Measurements from ENCODE around the gene BLVRA. TPM values are rescaled to one million over a fixed set of nuclear protein-coding genes. Genes with fewer than 3 reads are reported as not detected.

BLVRA gene
- polyA plus RNA-seq, 2 of the 4 experiments (the other 2 are of a cell fraction), result 68.5 to 85.4 TPM

DNA sequence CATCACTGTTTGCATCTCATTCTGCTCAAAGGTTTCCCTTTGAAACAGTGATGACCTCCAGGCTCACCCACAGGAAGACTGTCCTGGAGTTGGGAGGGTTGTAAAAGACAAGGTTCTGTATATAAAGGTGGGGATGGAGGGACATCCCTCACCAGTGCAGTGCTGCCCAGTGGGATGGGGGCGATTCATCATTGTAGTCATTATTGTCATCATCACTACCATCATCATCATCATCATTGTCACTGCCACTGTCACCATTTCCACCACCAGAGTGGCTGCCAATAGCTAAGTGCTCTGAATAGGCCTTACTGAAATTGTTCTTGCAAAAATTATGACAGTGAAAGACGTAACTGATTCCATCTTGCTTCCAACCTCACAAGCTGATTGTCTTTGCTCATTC is 86.2 kb downstream of the BLVRA start:
- no peak for TF ChIP-seq ZNF302 (CRISPR knock-in tag; IDR thresholded peaks at IDR 0.05)
- no peak for TF ChIP-seq HDAC2 (IDR thresholded peaks at IDR 0.05)
- TF ChIP-seq, protein P1, sequence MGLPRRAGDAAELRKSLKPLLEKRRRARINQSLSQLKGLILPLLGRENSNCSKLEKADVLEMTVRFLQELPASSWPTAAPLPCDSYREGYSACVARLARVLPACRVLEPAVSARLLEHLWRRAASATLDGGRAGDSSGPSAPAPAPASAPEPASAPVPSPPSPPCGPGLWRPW (IDR thresholded peaks at IDR 0.05), result no peak
- TF ChIP-seq CBX2 (IDR thresholded peaks at IDR 0.05; ENCODE audit: borderline replicate concordance, low read depth), result no peak
- TF ChIP-seq EP300 (IDR thresholded peaks at IDR 0.05), result no peak
- no peak for TF ChIP-seq PHF8 (IDR thresholded peaks at IDR 0.05; ENCODE audit: borderline replicate concordance, low read depth)
- TF ChIP-seq POLR2AphosphoS2 (conservative IDR thresholded peaks at IDR 0.05; ENCODE audit: low read length), result no peak
- no peak for TF ChIP-seq HOXB5 (CRISPR knock-in tag; IDR thresholded peaks at IDR 0.05)
- Histone ChIP-seq H3K9me3 (no peaks in the 10 kb centered on the region), H3K4me1 (no peaks in the 10 kb centered on the region), H3K27ac (no peak overlapping the region), H3K4me3 (no peak overlapping the region), H3K4me2 (no peak overlapping the region)
- ChIA-PET CTCF (interaction anchor here (0.7 to 3.6 kb wide), 3 partner anchors 8 to 275 kb away, joined by 3 to 24 read pairs (median 3); partner anchors contain the start of gene STK17A), POLR2A (no interaction called here)
- FAIRE-seq (no peak), DNase-seq (ENCODE audit: low read depth in 1 of 2, low spot score in 1 of 2) (no peak), ATAC-seq (no peak)
- 35% methylated on average over 2 of the region's 2 CpGs for WGBS (ENCODE audit: missing lambda C conversion rate)

DNA sequence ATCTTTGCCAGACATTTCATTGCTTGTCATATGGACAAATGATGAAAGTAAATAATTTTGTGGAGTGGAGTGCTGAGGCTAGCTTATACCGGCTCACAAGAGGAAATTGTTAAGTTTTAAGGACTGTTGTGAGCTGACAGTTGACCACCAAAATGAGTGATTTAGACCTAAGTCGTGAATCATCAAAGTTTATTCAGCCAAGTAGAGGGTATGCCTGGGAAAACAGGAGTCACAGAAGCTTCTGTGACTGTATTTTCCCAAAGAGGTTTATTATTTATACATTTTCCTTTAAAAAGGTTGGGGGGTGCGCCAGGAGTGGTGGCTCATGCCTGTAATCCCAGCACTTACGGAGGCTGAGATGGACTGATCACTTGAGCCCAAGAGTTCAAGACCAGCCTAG is 89.0 kb downstream of the BLVRA start:
- FAIRE-seq (no peak), ATAC-seq (no peak)
- CTCF ChIA-PET, result interaction anchor here (0.7 to 4.4 kb wide), 6 partner anchors 9 to 907 kb away, joined by 3 to 51 read pairs (median 3); partner anchors contain the start of gene STK17A

DNA sequence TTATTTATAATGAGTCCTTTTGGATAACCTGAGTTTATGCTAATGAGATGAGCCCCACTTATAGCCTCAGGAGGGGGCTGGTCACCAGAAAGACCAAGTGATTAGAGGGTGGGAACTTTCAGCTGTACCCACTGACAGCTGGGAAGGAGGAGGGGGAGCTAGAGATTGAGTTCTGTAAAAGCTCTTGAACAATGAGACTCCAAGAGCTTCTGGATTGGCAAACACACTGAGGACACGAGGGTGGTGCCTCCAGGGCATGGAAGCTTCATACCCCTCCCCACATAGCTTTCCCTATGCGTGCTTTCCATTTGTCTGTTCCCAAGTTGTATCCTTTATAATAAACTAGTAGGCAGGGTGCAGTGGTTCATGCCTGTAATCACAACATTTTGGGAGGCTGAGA is 90.6 kb downstream of the BLVRA start:
- H3K27ac ChIP-seq, result no peak overlapping the region
- 44% methylated on average over 2 of the region's 2 CpGs for WGBS (ENCODE audit: missing lambda C conversion rate)
- no peak for FAIRE-seq
- H3K4me1 ChIP-seq, result no peaks in the 10 kb centered on the region
- CTCF ChIA-PET, result interaction anchor here (2.0 to 4.4 kb wide), 2 partner anchors 11 to 266 kb away, joined by 9 to 51 read pairs; partner anchors contain the start of gene STK17A
- no peak overlapping the region for H3K4me2 ChIP-seq
- ATAC-seq, result no peak
- TF ChIP-seq JUN (IDR thresholded peaks at IDR 0.05) (no peak), FOXS1 (CRISPR knock-in tag; IDR thresholded peaks at IDR 0.05) (no peak), TFCP2L1 (CRISPR knock-in tag; IDR thresholded peaks at IDR 0.05) (no peak), HOXB13 (CRISPR knock-in tag; IDR thresholded peaks at IDR 0.05; ENCODE audit: low read depth) (no peak), CHD4 (IDR thresholded peaks at IDR 0.05; ENCODE audit: borderline replicate concordance) (no peak), NFE2L2 (conservative IDR thresholded peaks at IDR 0.05; ENCODE audit: low read length) (no peak), HDAC2 (IDR thresholded peaks at IDR 0.05) (no peak), ZC3H11A (IDR thresholded peaks at IDR 0.05) (no peak)
- TF ChIP-seq, protein P1 (IDR thresholded peaks at IDR 0.05), result no peak
- TF ChIP-seq, protein P2, sequence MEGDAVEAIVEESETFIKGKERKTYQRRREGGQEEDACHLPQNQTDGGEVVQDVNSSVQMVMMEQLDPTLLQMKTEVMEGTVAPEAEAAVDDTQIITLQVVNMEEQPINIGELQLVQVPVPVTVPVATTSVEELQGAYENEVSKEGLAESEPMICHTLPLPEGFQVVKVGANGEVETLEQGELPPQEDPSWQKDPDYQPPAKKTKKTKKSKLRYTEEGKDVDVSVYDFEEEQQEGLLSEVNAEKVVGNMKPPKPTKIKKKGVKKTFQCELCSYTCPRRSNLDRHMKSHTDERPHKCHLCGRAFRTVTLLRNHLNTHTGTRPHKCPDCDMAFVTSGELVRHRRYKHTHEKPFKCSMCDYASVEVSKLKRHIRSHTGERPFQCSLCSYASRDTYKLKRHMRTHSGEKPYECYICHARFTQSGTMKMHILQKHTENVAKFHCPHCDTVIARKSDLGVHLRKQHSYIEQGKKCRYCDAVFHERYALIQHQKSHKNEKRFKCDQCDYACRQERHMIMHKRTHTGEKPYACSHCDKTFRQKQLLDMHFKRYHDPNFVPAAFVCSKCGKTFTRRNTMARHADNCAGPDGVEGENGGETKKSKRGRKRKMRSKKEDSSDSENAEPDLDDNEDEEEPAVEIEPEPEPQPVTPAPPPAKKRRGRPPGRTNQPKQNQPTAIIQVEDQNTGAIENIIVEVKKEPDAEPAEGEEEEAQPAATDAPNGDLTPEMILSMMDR (IDR thresholded peaks at IDR 0.05), result no peak
- H3K4me3 ChIP-seq, result no peak overlapping the region
- POLR2A ChIA-PET, result no interaction called here
- no peak for DNase-seq (ENCODE audit: low read depth in 1 of 2, low spot score in 1 of 2)
- no peaks in the 10 kb centered on the region for H3K9me3 ChIP-seq

More for the DNA sequence above, 89.0 kb downstream of the BLVRA start:
- POLR2A ChIA-PET, result no interaction called here
- Histone ChIP-seq H3K27ac (no peak overlapping the region), H3K4me2 (no peak overlapping the region), H3K4me1 (no peaks in the 10 kb centered on the region), H3K4me3 (no peak overlapping the region), H3K9me3 (no peaks in the 10 kb centered on the region)
- WGBS (ENCODE audit: missing lambda C conversion rate), result 58% methylated on average over 4 of the region's 4 CpGs
- no peak for DNase-seq (ENCODE audit: low read depth in 1 of 2, low spot score in 1 of 2)
- TF ChIP-seq CHD2 (IDR thresholded peaks at IDR 0.05; ENCODE audit: low read length, partially characterized antibody) (no peak), EP300 (IDR thresholded peaks at IDR 0.05) (no peak), JUNB (IDR thresholded peaks at IDR 0.05) (no peak), HDAC2 (IDR thresholded peaks at IDR 0.05) (no peak), KDM1A (IDR thresholded peaks at IDR 0.05; ENCODE audit: low read depth) (no peak), ESRRA (IDR thresholded peaks at IDR 0.05; ENCODE audit: borderline replicate concordance, low read length) (no peak), PHF8 (IDR thresholded peaks at IDR 0.05; ENCODE audit: borderline replicate concordance, low read depth) (no peak), TP53 (CRISPR knock-in tag; IDR thresholded peaks at IDR 0.05) (no peak), ZSCAN20 (CRISPR knock-in tag; IDR thresholded peaks at IDR 0.05) (no peak)
- TF ChIP-seq, protein P3, sequence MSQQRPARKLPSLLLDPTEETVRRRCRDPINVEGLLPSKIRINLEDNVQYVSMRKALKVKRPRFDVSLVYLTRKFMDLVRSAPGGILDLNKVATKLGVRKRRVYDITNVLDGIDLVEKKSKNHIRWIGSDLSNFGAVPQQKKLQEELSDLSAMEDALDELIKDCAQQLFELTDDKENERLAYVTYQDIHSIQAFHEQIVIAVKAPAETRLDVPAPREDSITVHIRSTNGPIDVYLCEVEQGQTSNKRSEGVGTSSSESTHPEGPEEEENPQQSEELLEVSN (IDR thresholded peaks at IDR 0.05; ENCODE audit: borderline replicate concordance, low read depth), result no peak
- TF ChIP-seq, protein P4, sequence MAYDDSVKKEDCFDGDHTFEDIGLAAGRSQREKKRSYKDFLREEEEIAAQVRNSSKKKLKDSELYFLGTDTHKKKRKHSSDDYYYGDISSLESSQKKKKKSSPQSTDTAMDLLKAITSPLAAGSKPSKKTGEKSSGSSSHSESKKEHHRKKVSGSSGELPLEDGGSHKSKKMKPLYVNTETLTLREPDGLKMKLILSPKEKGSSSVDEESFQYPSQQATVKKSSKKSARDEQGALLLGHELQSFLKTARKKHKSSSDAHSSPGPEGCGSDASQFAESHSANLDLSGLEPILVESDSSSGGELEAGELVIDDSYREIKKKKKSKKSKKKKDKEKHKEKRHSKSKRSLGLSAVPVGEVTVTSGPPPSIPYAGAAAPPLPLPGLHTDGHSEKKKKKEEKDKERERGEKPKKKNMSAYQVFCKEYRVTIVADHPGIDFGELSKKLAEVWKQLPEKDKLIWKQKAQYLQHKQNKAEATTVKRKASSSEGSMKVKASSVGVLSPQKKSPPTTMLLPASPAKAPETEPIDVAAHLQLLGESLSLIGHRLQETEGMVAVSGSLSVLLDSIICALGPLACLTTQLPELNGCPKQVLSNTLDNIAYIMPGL (CRISPR knock-in tag; IDR thresholded peaks at IDR 0.05; ENCODE audit: borderline replicate concordance), result no peak
